Vagina (tissue), 2 donors: ENCODE data around the gene NANOG.
"Not testable (repeated sequence)": the region's sequence is repeated elsewhere in the genome, so short reads cannot be mapped to it uniquely, and the experiment has no call there.

Source experiments
- CTCF ChIP-seq, 3 experiments: fragments of 450-650 bp in 2 of 3; fragments of 200-600 bp in 1 of 3; sonication (generic) in 1 of 3; IDR thresholded peaks; one replicate each; pipeline ENCODE4 v1.5.1; 2017 to 2019; ENCODE audit warnings: antibody characterized with exemption in 3 of 3, mild to moderate bottlenecking in 2 of 3, moderate library complexity in 2 of 3
- POLR2A ChIP-seq, 2 donors: fragments of 450-650 bp; IDR thresholded peaks; one replicate each; pipeline ENCODE4 v1.6.1; 2017; ENCODE audit warnings: antibody characterized with exemption in 2 of 2, mild to moderate bottlenecking in 2 of 2, moderate library complexity in 2 of 2

DNA sequence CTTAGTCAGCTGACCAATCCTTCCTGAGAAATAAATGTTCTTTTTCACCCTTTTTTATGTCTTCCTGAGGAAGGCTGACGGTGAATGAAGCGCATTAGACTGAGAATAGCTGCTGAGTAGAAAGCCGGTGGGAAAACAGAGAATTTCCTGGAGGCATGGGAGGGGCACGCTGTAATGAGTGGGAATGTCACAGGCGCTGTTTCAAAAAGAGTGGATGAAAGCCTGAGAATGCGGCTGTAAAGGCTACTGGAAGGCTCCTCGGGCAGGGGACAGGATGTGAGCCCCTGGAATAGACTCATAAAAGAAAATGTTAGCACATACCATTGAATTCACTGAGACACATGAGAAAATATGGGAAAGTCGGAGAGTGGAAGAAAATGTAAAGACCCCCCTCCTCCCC lies 53.9 kb downstream of the NANOG start:
- TF ChIP-seq CTCF, POLR2A (IDR thresholded peaks at IDR 0.05): not testable (repeated sequence)
